PC-3 (cell line): ENCODE results near the gene CADM4.

Source experiments
- EZH2 ChIP-seq: fragments of 300-600 bp; sonication (generic); IDR thresholded peaks from one replicate; pipeline ENCODE4 v1.6.1; 2017; ENCODE audit warnings: antibody characterized with exemption, mild to moderate bottlenecking, low read length; ENCODE audit not compliant: unreplicated experiment
- EZH2phosphoT487 ChIP-seq: fragments of 300-600 bp; sonication (generic); IDR thresholded peaks from 2 replicates; pipeline ENCODE4 v1.6.1; 2018; ENCODE audit warnings: mild to moderate bottlenecking, antibody characterized with exemption, low read length, borderline replicate concordance
- TF ChIP-seq, protein P1 (sequence below): fragments of 300-600 bp; sonication (generic); conservative IDR thresholded peaks from 2 replicates; pipeline ENCODE4 v1.5.1; 2017; ENCODE audit warnings: antibody characterized with exemption, low read depth, mild to moderate bottlenecking, low read length

DNA sequence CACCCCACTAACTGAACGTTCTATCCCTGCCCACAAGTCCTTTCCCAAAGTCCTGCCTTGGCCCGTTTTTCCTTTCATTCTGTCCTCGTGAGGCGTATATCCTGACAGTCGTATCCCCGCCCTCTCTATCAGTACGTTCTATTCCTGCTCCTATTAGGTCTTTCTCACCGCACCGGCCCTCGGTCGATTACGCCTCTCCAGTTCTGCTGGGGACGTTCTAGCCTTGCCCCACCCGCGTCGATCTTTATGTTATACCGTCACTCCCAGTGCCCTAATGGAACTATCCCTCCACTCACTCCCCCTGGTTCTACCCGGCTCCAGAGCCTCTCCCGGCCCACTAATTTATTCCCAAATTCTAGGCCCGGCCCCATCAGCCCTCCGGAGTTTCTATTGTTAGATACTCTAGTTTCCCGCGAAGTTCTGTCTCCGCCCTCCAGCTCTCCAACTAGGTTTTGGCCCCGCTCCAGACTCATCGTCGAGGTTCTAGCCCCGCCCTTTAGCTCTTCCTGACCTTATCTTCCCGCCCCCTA, 28.3 kb upstream of the CADM4 start:
- TF ChIP-seq, protein P1, sequence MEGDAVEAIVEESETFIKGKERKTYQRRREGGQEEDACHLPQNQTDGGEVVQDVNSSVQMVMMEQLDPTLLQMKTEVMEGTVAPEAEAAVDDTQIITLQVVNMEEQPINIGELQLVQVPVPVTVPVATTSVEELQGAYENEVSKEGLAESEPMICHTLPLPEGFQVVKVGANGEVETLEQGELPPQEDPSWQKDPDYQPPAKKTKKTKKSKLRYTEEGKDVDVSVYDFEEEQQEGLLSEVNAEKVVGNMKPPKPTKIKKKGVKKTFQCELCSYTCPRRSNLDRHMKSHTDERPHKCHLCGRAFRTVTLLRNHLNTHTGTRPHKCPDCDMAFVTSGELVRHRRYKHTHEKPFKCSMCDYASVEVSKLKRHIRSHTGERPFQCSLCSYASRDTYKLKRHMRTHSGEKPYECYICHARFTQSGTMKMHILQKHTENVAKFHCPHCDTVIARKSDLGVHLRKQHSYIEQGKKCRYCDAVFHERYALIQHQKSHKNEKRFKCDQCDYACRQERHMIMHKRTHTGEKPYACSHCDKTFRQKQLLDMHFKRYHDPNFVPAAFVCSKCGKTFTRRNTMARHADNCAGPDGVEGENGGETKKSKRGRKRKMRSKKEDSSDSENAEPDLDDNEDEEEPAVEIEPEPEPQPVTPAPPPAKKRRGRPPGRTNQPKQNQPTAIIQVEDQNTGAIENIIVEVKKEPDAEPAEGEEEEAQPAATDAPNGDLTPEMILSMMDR: no peak
- TF ChIP-seq EZH2: no peak
- TF ChIP-seq EZH2phosphoT487: no peak
